ENCODE results near the gene CTTNBP2. TPM values are rescaled to one million over a fixed set of nuclear protein-coding genes. Genes with fewer than 3 reads are reported as not detected.

Gene CTTNBP2
- total RNA-seq, 1 donor from 2014 or later, result 0.18 TPM

DNA sequence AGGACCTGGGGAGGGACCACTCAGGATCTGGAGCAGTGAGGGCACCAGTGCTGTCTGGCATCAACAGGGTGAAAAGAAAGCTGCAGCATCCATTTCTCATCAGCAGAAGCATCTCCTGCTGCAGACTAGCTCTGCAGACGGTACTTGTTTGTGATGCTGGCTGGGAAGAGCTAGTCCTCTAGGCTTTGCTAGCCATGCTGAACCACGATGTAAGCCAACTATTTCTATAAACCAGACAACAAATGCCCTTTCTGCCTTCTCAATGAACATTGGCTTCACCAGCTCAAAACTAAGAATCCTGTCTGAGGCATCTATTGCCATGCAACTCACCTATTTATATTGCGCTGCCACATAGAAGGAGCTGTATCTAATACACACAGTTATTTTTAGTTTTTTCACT lies 65.6 kb downstream of the CTTNBP2 start:
- intact Hi-C loops (cut with micrococcal nuclease), result no loop called here
- H3K36me3 Mint-ChIP-seq (ENCODE audit: low read depth), result no peaks in the 10 kb centered on the region
- no peak overlapping the region for H3K4me3 Mint-ChIP-seq
- DNase-seq (no peak), ATAC-seq (ENCODE audit: low read depth) (no peak)
- no peaks in the 10 kb centered on the region for H3K9me3 Mint-ChIP-seq
- POLR2A ChIA-PET, result no interaction called here
- CTCF ChIA-PET, result no interaction called here
- no peaks in the 10 kb centered on the region for H3K4me1 Mint-ChIP-seq
- H3K27ac Mint-ChIP-seq, result no peak overlapping the region
- TF ChIP-seq, protein P1, sequence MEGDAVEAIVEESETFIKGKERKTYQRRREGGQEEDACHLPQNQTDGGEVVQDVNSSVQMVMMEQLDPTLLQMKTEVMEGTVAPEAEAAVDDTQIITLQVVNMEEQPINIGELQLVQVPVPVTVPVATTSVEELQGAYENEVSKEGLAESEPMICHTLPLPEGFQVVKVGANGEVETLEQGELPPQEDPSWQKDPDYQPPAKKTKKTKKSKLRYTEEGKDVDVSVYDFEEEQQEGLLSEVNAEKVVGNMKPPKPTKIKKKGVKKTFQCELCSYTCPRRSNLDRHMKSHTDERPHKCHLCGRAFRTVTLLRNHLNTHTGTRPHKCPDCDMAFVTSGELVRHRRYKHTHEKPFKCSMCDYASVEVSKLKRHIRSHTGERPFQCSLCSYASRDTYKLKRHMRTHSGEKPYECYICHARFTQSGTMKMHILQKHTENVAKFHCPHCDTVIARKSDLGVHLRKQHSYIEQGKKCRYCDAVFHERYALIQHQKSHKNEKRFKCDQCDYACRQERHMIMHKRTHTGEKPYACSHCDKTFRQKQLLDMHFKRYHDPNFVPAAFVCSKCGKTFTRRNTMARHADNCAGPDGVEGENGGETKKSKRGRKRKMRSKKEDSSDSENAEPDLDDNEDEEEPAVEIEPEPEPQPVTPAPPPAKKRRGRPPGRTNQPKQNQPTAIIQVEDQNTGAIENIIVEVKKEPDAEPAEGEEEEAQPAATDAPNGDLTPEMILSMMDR (IDR thresholded peaks at IDR 0.05), result no peak
- H3K27me3 Mint-ChIP-seq, result peaks cover 3% of the 10 kb centered on the region

DNA sequence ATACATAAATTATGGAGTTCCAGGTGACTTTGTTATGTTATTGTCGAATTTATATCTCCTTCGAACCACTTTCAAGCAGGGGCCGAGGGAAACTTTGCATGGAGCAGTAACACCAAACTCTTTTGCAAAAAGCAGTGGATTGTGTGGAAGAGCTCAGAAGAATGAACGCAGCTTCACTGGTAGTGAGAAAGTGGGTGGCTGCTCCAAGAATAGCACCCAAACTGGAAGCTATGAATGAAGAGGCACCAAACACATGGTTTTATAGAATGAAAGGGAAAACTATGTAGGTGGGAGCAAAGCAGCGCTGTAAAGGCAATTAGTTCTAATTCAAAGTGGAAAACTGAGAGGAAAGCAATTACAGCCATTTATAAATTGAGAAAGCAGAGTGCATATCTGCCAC lies 67.2 kb downstream of the CTTNBP2 start:
- H3K27ac Mint-ChIP-seq, result no peak overlapping the region
- peaks cover 3% of the 10 kb centered on the region for H3K27me3 Mint-ChIP-seq
- H3K4me1 Mint-ChIP-seq, result no peaks in the 10 kb centered on the region
- DNase-seq (no peak), ATAC-seq (ENCODE audit: low read depth) (no peak)
- CTCF ChIA-PET, result no interaction called here
- no peaks in the 10 kb centered on the region for H3K9me3 Mint-ChIP-seq
- TF ChIP-seq, protein P1 (IDR thresholded peaks at IDR 0.05), result no peak
- H3K36me3 Mint-ChIP-seq (ENCODE audit: low read depth), result no peaks in the 10 kb centered on the region
- POLR2A ChIA-PET, result no interaction called here
- no peak overlapping the region for H3K4me3 Mint-ChIP-seq
- intact Hi-C loops (cut with micrococcal nuclease), result no loop called here

DNA sequence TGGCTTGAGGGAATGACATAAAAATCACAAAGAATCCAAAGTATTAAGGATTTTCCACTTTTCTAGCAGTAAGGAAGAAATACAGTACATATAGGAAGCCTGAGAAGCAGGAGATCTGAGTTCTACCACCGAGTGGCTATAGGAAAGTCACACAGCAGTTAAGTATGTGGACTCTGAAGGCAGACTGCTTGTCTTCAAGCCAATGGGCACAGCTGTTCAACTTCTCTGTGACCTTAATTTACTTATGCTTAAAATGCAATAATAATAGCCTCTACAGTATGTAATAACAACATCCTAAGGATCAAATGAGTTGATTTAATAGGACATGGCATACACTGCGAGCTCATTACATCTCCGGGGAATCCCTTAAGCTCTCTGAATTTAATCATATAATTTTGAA lies 68.0 kb downstream of the CTTNBP2 start:
- TF ChIP-seq, protein P1 (IDR thresholded peaks at IDR 0.05), result no peak
- ChIA-PET POLR2A (no interaction called here), CTCF (no interaction called here)
- Mint-ChIP-seq H3K36me3 (ENCODE audit: low read depth) (no peaks in the 10 kb centered on the region), H3K9me3 (no peaks in the 10 kb centered on the region), H3K4me3 (no peak overlapping the region), H3K27me3 (peaks cover 3% of the 10 kb centered on the region), H3K4me1 (no peaks in the 10 kb centered on the region), H3K27ac (no peak overlapping the region)
- no peak for DNase-seq
- no peak for ATAC-seq (ENCODE audit: low read depth)
- intact Hi-C loops (cut with micrococcal nuclease), result no loop called here

DNA sequence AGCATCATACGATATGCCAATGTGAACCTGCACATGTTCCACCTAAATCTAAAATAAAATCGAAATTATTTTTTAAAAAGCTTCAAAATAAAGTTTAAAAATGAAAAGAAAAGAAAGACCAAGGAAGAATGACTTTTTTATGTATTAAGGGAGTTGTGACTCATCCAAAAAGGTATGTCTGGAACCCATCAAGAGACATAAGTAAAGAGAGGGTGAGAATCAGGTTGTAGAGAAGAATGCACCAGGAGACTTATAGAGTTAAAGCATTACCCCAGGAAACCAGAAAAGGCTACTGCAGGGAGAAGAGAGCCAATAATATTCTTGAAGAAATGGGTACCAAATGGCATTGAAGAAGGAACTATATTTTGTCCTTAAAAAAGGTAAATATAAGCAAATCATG lies 69.8 kb downstream of the CTTNBP2 start:
- no peak for ATAC-seq (ENCODE audit: low read depth)
- POLR2A ChIA-PET, result no interaction called here
- CTCF ChIA-PET, result no interaction called here
- intact Hi-C loops (cut with micrococcal nuclease), result no loop called here
- no peak overlapping the region for H3K4me3 Mint-ChIP-seq
- no peak overlapping the region for H3K27ac Mint-ChIP-seq
- H3K27me3 Mint-ChIP-seq, result peaks cover 3% of the 10 kb centered on the region
- H3K9me3 Mint-ChIP-seq, result no peaks in the 10 kb centered on the region
- TF ChIP-seq, protein P1 (IDR thresholded peaks at IDR 0.05), result no peak
- H3K36me3 Mint-ChIP-seq (ENCODE audit: low read depth), result no peaks in the 10 kb centered on the region
- H3K4me1 Mint-ChIP-seq, result no peaks in the 10 kb centered on the region
- DNase-seq, result no peak

DNA sequence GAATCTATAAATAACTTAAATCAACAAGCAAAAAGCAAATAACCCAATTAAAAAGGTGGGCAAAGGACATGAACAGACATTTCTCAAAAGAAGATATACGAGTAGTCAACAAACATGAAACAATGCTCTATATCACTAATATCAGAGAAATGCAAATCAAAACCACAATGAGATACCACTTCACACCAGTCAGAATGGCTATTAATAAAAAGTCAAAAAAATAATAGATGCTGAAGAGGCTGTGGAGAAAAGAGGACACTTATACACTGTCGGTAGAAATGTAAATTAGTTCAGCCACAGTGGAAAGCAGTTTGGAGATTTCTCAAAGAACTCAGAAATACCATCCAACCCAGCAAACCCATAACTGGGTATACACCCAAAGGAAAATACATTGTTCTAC lies 70.6 kb downstream of the CTTNBP2 start:
- TF ChIP-seq, protein P1 (IDR thresholded peaks at IDR 0.05), result no peak
- ChIA-PET CTCF (no interaction called here), POLR2A (no interaction called here)
- Mint-ChIP-seq H3K4me3 (no peak overlapping the region), H3K9me3 (no peaks in the 10 kb centered on the region), H3K27me3 (peaks cover 3% of the 10 kb centered on the region), H3K4me1 (no peaks in the 10 kb centered on the region), H3K27ac (no peak overlapping the region), H3K36me3 (ENCODE audit: low read depth) (no peaks in the 10 kb centered on the region)
- ATAC-seq (ENCODE audit: low read depth) (no peak), DNase-seq (no peak)
- intact Hi-C loops (cut with micrococcal nuclease), result no loop called here

Data from activated B cell treated with CpG ODN at 0.5 μM for 24 hours (primary cell).